TTC549 (cell line): ENCODE results near the gene ZNF787.
"Not testable (repeated sequence)": the region's sequence is repeated elsewhere in the genome, so short reads cannot be mapped to it uniquely, and the experiment has no call there.

Experiments
- FAIRE-seq: peaks from 2 replicates; lab custom pipeline; 2012; peaks lifted over from hg19 to GRCh38; lab: Jason Lieb, UNC

The ZNF787 gene

GRCh38 chr19:56119582-56119978 is 1.5 kb downstream of the ZNF787 start:
- FAIRE-seq: no peak

GRCh38 chr19:56118666-56119581 is 2.2 kb downstream of the ZNF787 start:
- no peak for FAIRE-seq

GRCh38 chr19:56117889-56118288 is 3.2 kb downstream of the ZNF787 start:
- FAIRE-seq: no peak

GRCh38 chr19:56117376-56117884 is 3.7 kb downstream of the ZNF787 start:
- FAIRE-seq: no peak

- no peak for FAIRE-seq
These were observed 4.5 kb downstream of the ZNF787 start for GRCh38 chr19:56116606-56117005.

GRCh38 chr19:56115490-56115889 is 5.6 kb downstream of the ZNF787 start:
- FAIRE-seq: no peak

GRCh38 chr19:56114778-56115110 is 6.4 kb downstream of the ZNF787 start:
- FAIRE-seq: no peak

GRCh38 chr19:56114051-56114777 is 6.9 kb downstream of the ZNF787 start:
- no peak for FAIRE-seq

GRCh38 chr19:56113074-56113632 is 7.9 kb downstream of the ZNF787 start:
- no peak for FAIRE-seq

GRCh38 chr19:56112313-56112709 is 8.8 kb downstream of the ZNF787 start:
- no peak for FAIRE-seq

- no peak for FAIRE-seq
These were observed 9.3 kb downstream of the ZNF787 start for GRCh38 chr19:56111601-56112312.

- FAIRE-seq: no peak
These were observed 10.3 kb downstream of the ZNF787 start for GRCh38 chr19:56110515-56111448.

- FAIRE-seq: no peak
These were observed 11.9 kb downstream of the ZNF787 start for GRCh38 chr19:56109226-56109625.

- FAIRE-seq: no peak
These were observed 12.5 kb downstream of the ZNF787 start for GRCh38 chr19:56108447-56109195.

- no peak for FAIRE-seq
These were observed 13.3 kb downstream of the ZNF787 start for GRCh38 chr19:56107626-56108351.

- FAIRE-seq: no peak
These were observed 14.1 kb downstream of the ZNF787 start for GRCh38 chr19:56106993-56107392.

GRCh38 chr19:56106397-56106849 is 14.7 kb downstream of the ZNF787 start:
- FAIRE-seq: no peak

- FAIRE-seq: not testable (repeated sequence)
These were observed 15.2 kb downstream of the ZNF787 start for GRCh38 chr19:56105831-56106396.

- FAIRE-seq: no peak
These were observed 15.9 kb downstream of the ZNF787 start for GRCh38 chr19:56105090-56105701.
